ENCODE data around the gene ZBTB42.
"Not testable (repeated sequence)": the region's sequence is repeated elsewhere in the genome, so short reads cannot be mapped to it uniquely, and the experiment has no call there.

ZBTB42 gene

DNA sequence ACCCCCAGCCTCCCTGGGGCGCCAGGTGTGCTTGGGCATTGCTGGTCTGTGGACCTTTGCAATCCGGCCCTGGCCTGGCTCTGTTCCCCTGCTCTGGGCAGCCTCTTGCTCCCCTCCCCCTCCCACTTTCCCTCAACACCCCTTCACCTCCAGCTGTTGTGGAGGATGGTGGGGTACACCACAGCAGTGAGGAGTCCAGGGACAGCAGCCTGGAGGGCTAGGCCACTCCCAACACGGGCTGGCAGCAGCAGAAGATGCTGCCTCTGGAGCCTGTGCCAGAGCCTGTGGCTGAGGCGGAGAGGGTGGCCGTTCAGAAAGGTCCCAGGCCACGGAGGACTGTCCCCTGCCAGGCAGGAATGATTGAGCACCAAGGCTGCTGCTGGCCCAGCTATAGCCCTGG is 7.6 kb downstream of the ZBTB42 start:
- DNase-seq (ENCODE audit: insufficient read length) (no peak), FAIRE-seq (no peak)
- TF ChIP-seq POLR2A (IDR thresholded peaks at IDR 0.05; ENCODE audit: low read depth, low read length) (no peak), TAF1 (IDR thresholded peaks at IDR 0.05; ENCODE audit: borderline replicate concordance, low read depth, low read length) (no peak), POLR2AphosphoS5 (IDR thresholded peaks at IDR 0.05; ENCODE audit: low read depth, low read length) (no peak)

DNA sequence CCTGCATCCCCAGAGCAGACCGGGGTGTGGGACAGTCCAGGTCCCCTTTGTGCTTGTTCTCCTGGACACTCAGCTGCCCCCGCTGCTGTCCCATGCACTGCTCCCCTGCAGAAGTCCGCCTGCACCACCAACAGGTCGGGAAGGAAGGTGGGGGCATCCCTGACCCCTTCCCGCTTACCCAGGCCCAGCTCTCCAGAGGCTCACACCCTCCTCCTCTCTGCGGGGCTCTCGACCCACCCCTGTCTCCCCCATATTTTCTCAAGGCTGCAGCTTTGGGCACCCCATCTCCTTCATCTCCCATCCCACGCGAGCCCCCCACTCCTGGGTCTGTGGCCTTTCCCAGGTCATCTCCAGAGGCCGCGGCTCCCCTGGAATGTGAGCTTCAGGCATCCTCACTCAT is 9.4 kb downstream of the ZBTB42 start:
- no peak for DNase-seq (ENCODE audit: insufficient read length)
- FAIRE-seq, result no peak
- no peak for TF ChIP-seq TAF1 (IDR thresholded peaks at IDR 0.05; ENCODE audit: borderline replicate concordance, low read depth, low read length)
- no peak for TF ChIP-seq POLR2AphosphoS5 (IDR thresholded peaks at IDR 0.05; ENCODE audit: low read depth, low read length)
- TF ChIP-seq POLR2A (IDR thresholded peaks at IDR 0.05; ENCODE audit: low read depth, low read length), result no peak

DNA sequence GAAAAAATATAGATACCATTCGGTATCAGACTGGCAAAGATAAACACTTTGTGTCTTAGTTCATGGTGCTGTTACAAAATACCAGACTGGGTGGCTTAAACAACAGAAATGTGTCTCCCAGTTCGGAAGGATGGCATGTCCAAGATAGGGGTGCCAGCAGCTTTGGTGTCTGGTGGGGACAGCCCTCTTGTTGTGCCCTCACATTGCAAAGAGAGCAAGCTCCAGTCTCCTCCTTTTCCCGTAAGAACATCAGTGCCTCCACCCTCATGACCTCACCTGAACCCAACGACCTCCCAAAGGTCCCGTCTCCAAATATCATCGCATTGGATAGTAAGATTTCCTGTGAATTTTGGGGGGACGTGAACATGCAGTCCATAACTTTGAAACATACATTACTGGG is 12.4 kb downstream of the ZBTB42 start:
- FAIRE-seq (peak; percentile 33), DNase-seq (ENCODE audit: insufficient read length) (no peak)
- no peak for TF ChIP-seq POLR2A (IDR thresholded peaks at IDR 0.05; ENCODE audit: low read depth, low read length)
- no peak for TF ChIP-seq POLR2AphosphoS5 (IDR thresholded peaks at IDR 0.05; ENCODE audit: low read depth, low read length)
- no peak for TF ChIP-seq TAF1 (IDR thresholded peaks at IDR 0.05; ENCODE audit: borderline replicate concordance, low read depth, low read length)

DNA sequence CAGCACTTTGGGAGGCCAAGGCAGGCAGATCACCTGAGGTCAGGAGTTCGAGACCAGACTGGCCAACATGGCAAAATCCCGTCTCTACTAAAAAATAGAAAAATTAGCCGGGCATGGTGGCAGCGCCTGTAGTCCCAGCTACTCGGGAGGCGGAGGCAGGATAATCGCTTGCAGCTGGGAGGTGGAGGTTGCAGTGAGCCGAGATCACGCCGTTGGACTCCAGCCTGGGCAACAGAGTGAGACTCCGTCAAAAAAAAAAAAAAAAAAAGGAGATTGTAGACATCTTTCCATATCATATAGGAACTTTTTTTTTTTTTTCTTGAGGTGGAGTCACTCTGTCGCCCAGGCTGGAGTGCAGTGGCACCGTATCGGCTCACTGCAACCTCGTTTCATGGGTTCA is 13.8 kb downstream of the ZBTB42 start:
- FAIRE-seq; DNase-seq (ENCODE audit: insufficient read length): not testable (repeated sequence)

DNA sequence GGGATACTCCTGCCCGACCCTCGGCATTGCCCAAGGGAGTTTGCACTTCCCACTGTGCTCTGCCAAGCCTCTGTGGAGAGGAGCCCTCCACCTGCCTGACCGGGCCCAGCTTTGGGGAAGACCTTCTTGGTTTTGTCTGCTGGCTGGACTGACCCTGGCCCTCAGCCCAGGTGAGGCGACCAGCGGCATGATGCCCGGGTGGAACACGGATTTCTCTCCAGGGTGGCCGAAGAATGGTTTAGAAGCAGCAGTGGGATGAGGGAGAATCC is 15.6 kb downstream of the ZBTB42 start:
- DNase-seq (ENCODE audit: insufficient read length), result no peak
- no peak for TF ChIP-seq POLR2A (IDR thresholded peaks at IDR 0.05; ENCODE audit: low read depth, low read length)
- TF ChIP-seq POLR2AphosphoS5 (IDR thresholded peaks at IDR 0.05; ENCODE audit: low read depth, low read length), result no peak
- no peak for TF ChIP-seq TAF1 (IDR thresholded peaks at IDR 0.05; ENCODE audit: borderline replicate concordance, low read depth, low read length)
- no peak for FAIRE-seq

DNA sequence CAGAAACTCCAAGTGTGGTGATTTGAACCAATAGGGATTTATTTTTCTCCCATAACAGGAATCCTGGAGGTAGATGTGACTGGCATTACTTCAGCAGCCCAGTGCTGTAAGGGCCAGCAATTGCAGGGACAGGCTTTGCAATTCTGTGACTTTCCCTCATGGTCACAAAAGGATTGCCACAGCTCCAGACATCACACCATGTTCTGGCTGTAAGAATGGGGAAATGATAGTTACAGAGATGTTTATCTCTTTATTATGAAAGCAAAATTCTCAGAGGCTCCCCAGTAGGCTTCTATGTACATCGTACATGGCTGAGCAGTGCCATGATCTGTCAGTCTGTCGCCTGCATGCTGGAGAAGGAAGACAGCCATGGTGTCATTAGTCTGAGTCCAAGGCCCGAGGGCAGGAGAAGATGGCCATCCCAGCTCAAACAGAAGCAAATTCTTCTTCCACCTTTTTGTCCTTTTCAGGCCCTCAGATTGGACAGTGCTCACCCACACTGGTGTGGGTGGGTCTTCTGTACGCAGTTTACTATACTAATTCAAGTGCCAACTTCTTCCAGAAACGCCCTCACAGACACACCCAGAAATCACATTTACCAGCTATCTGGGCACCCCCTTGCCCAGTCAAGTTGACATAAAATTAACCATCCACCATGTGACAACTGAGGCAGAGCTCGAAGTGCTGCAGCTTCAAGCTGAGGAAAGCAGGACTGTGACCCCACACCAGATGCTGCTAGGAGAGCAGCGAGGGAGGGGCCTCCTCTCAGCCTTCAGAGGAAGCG is 17.2 kb downstream of the ZBTB42 start:
- TF ChIP-seq POLR2AphosphoS5 (IDR thresholded peaks at IDR 0.05; ENCODE audit: low read depth, low read length) (no peak), POLR2A (IDR thresholded peaks at IDR 0.05; ENCODE audit: low read depth, low read length) (no peak)
- no peak for FAIRE-seq

DNA sequence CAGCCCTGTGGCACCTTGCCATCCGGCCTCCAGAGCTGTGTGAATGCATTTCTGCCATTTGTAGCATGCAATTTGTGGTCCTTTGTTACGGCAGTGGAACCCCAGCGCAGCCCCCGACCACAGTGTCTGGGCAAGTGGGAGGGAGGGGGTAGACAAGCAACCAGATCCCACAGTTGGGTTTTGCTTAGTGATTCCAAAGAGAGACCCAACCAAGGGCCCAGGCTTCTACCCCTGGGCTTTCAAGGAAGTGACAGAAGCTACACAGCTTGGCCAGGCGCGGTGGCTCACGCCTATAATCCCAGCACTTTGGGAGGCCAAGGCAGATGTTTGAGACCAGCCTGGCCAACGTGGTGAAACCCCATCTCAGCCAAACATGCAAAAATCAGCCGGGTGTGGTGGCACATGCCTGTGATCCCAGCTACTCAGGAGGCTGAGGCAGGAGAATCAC is 17.8 kb downstream of the ZBTB42 start:
- TF ChIP-seq TAF1 (IDR thresholded peaks at IDR 0.05; ENCODE audit: borderline replicate concordance, low read depth, low read length) (no peak), POLR2A (IDR thresholded peaks at IDR 0.05; ENCODE audit: low read depth, low read length) (no peak), POLR2AphosphoS5 (IDR thresholded peaks at IDR 0.05; ENCODE audit: low read depth, low read length) (no peak)
- no peak for DNase-seq (ENCODE audit: insufficient read length)
- FAIRE-seq, result no peak

More for the DNA sequence above, 17.2 kb downstream of the ZBTB42 start:
- DNase-seq (ENCODE audit: insufficient read length), result no peak

DNA sequence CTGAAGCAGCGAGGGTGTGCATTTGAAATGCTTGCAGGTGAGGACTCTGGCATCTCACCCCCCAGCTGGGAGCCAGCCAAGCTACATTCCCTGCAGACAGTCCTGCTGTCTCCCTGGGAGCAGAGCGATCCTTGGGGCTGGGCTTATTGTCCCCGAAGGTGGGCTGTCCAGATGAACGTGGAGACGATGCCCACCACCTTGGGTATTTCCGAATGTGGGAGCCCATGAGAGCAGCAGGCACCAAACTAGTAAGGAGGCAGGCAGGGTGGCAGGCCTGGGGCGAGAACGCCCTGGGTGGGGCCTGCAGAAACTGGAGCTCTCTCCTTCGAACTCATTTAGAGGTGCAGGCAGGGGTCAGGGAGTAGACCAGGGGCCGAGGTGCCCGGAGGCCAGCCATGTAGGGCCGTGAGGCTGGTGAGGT is 18.5 kb downstream of the ZBTB42 start:
- FAIRE-seq (no peak), DNase-seq (ENCODE audit: insufficient read length) (no peak)
- TF ChIP-seq POLR2A (IDR thresholded peaks at IDR 0.05; ENCODE audit: low read depth, low read length) (no peak), POLR2AphosphoS5 (IDR thresholded peaks at IDR 0.05; ENCODE audit: low read depth, low read length) (no peak), TAF1 (IDR thresholded peaks at IDR 0.05; ENCODE audit: borderline replicate concordance, low read depth, low read length) (no peak)

DNA sequence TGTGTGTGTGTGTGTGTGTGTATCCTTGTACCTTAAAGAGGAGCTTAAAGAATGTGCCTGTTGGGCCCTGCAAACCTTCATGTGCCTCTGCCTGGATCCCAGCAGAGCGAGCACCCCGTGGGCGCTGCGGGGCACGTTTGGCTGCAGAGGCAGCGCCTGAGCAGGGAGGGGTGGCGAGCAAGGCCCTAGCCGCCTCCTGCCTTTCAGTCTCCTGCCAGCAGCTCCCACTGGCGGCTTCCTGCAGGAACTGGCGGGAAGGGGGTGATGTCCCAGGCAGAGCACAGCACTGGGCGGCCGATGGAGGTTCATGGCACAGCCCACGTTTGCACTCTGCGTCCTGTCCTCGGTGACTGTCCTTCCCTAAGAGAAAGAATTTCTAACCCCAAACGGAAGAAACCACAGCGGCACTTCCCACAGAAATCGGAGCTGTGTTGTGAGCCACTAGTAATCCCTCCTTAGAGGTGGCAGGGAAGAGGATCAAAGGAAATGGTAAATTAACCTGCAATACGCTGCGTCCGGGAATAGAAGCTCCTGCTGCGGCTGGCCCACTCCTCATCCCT is 19.8 kb downstream of the ZBTB42 start:
- DNase-seq (ENCODE audit: insufficient read length), result no peak

DNA sequence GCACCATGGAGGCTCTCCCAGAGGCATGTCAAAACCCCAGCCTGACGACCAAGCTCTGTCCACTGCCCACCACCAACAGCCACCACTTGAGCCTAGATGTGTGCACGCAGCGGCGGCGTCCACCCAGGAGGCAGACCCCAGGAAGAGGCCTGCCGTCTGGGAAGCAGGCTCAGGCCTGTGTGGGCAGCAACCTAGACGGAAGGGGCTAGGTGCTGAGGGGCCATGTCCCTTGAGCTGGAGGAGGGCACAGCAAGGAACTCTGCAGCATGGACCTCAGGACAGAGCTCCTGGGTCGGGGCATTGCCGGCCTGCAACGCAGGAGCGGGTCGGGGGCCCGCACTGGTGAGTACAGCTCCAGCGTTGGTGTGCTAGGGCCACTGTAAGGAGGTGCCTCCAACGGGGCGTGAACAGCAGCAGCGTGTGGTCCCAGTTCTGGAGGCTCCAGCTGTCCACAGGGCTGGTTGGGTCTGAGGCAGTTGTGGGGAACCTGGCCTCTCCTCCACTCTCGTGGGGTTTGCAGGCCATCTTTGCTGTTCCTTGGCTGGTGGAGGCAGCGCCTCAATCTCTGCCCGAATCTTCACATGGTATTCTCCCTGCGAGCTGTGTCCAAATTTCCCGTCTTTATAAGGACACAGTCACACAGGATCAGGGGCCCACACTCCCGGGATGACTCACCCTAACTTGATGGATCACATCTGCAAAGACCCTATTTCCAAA is 20.5 kb downstream of the ZBTB42 start:
- FAIRE-seq (no peak), DNase-seq (ENCODE audit: insufficient read length) (no peak)
- no peak for TF ChIP-seq POLR2AphosphoS5 (IDR thresholded peaks at IDR 0.05; ENCODE audit: low read depth, low read length)
- no peak for TF ChIP-seq POLR2A (IDR thresholded peaks at IDR 0.05; ENCODE audit: low read depth, low read length)
- TF ChIP-seq TAF1 (IDR thresholded peaks at IDR 0.05; ENCODE audit: borderline replicate concordance, low read depth, low read length), result no peak

More for the DNA sequence above, 19.8 kb downstream of the ZBTB42 start:
- TF ChIP-seq TAF1 (IDR thresholded peaks at IDR 0.05; ENCODE audit: borderline replicate concordance, low read depth, low read length) (no peak), POLR2A (IDR thresholded peaks at IDR 0.05; ENCODE audit: low read depth, low read length) (no peak), POLR2AphosphoS5 (IDR thresholded peaks at IDR 0.05; ENCODE audit: low read depth, low read length) (no peak)
- no peak for FAIRE-seq

DNA sequence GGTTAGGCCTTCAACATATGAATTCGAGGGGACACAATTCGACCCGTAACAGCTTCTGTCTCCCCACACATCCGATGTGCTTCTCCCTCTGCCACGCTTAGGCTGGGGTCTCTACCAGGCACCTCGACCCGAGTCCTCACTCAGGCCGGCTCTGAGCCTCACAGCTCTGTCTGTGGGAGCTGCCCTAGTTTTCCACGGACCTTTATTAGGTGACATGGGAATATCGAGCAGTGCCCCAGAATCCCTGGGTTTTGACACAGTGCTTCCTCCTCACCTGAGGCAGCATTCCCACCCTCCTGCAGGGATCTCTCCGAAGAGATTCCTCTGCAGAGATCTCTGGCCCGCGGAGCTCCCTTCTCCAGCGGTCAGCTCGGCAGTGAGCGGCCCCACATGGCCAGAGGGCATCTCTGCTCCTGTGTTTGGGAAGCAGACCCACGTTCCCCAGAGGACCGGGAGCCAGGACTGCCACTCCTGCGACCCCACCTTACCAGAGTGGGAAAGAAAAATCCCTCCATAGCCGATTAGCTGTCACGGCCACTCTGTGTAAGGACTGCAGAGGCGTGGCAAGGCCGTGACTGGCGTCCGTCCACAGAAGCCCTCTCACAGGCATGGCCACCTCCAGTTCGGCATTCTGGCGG is 21.2 kb downstream of the ZBTB42 start:
- no peak for TF ChIP-seq TAF1 (IDR thresholded peaks at IDR 0.05; ENCODE audit: borderline replicate concordance, low read depth, low read length)
- no peak for TF ChIP-seq POLR2A (IDR thresholded peaks at IDR 0.05; ENCODE audit: low read depth, low read length)
- no peak for TF ChIP-seq POLR2AphosphoS5 (IDR thresholded peaks at IDR 0.05; ENCODE audit: low read depth, low read length)
- no peak for FAIRE-seq

More for the DNA sequence above, 21.2 kb downstream of the ZBTB42 start:
- DNase-seq (ENCODE audit: insufficient read length), result no peak
